Adipocyte (in vitro differentiated cells): ENCODE results near the gene SLC6A4.

Experiments used
- DNase-seq: peaks from one replicate; pipeline ENCODE4 v3.0.0-alpha.2; 2015; ENCODE audit warnings: low read depth
- H3K27me3 ChIP-seq: replicated peaks from 2 replicates; pipeline ENCODE4 v1.7.0; 2013; ENCODE audit warnings: mild to moderate bottlenecking, low read length, moderate library complexity; ENCODE audit not compliant: control insufficient read depth, insufficient read depth
- H3K36me3 ChIP-seq: 2 replicates; pipeline ENCODE4 v1.7.0; 2013; ENCODE audit warnings: low read length, mild to moderate bottlenecking, moderate library complexity; ENCODE audit not compliant: control insufficient read depth, insufficient read depth, severe bottlenecking
- H3K4me1 ChIP-seq: 2 replicates; pipeline ENCODE4 v1.7.0; 2013; ENCODE audit warnings: mild to moderate bottlenecking, low read length, moderate library complexity; ENCODE audit not compliant: control insufficient read depth, insufficient read depth
- H3K4me3 ChIP-seq: 2 replicates; pipeline ENCODE4 v1.7.0; 2013; ENCODE audit warnings: mild to moderate bottlenecking, low read length, moderate library complexity
- H3K9ac ChIP-seq: 2 replicates; pipeline ENCODE4 v1.7.0; 2013; ENCODE audit warnings: mild to moderate bottlenecking, low read length, moderate library complexity
- H3K9me3 ChIP-seq: 2 replicates; pipeline ENCODE4 v1.7.0; 2013; ENCODE audit warnings: mild to moderate bottlenecking, low read length, moderate library complexity; ENCODE audit not compliant: control insufficient read depth

The SLC6A4 gene

DNA sequence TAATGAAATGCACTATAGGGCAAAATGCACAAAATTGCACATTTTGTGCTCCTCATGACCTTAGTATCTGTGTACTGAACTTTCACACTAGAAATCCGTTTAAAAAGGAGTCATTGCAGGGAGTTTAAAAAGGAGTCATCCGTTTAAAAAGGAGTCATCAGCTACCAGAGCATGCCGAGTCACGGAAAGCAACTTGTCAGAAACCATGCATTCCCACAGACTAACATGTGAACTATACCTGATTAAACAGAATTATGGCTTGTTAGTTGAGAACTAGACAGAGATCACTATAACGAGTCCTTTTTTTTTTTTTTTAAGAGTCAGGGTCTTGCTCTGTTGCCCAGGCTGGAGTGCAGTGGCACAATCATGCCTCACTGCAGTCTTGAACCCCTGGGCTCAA is 35.9 kb downstream of the SLC6A4 start:
- H3K4me3 ChIP-seq: no peak overlapping the region
- H3K4me1 ChIP-seq: no peaks in the 10 kb centered on the region
- no peak overlapping the region for H3K9ac ChIP-seq
- no peak for DNase-seq
- no peaks in the 10 kb centered on the region for H3K36me3 ChIP-seq
- no peaks in the 10 kb centered on the region for H3K27me3 ChIP-seq
- H3K9me3 ChIP-seq: no peaks in the 10 kb centered on the region

- H3K4me1 ChIP-seq: no peaks in the 10 kb centered on the region
- no peaks in the 10 kb centered on the region for H3K27me3 ChIP-seq
- no peak overlapping the region for H3K9ac ChIP-seq
- H3K4me3 ChIP-seq: no peak overlapping the region
- no peak for DNase-seq
- no peaks in the 10 kb centered on the region for H3K36me3 ChIP-seq
- no peaks in the 10 kb centered on the region for H3K9me3 ChIP-seq
Measured at GRCh38 chr17:30197416-30197815, 38.1 kb downstream of the SLC6A4 start.

GRCh38 chr17:30196504-30196903 is 39.0 kb downstream of the SLC6A4 start:
- no peak for DNase-seq
- Histone ChIP-seq H3K4me3 (no peak overlapping the region), H3K9ac (no peak overlapping the region), H3K27me3 (no peaks in the 10 kb centered on the region), H3K9me3 (no peaks in the 10 kb centered on the region), H3K36me3 (no peaks in the 10 kb centered on the region), H3K4me1 (no peaks in the 10 kb centered on the region)

GRCh38 chr17:30191072-30191471 is 44.4 kb downstream of the SLC6A4 start:
- no peak overlapping the region for H3K4me3 ChIP-seq
- H3K36me3 ChIP-seq: peaks cover 6% of the 10 kb centered on the region
- no peak for DNase-seq

GRCh38 chr17:30188211-30188939 is 47.1 kb downstream of the SLC6A4 start:
- peaks cover 32% of the 10 kb centered on the region for H3K36me3 ChIP-seq
- no peak overlapping the region for H3K9ac ChIP-seq
- no peaks in the 10 kb centered on the region for H3K27me3 ChIP-seq
- H3K4me1 ChIP-seq: no peaks in the 10 kb centered on the region
- no peaks in the 10 kb centered on the region for H3K9me3 ChIP-seq
- H3K4me3 ChIP-seq: no peak overlapping the region
- no peak for DNase-seq

More at GRCh38 chr17:30191072-30191471, 44.4 kb downstream of the SLC6A4 start:
- Histone ChIP-seq H3K9me3 (no peaks in the 10 kb centered on the region), H3K4me1 (no peaks in the 10 kb centered on the region), H3K9ac (no peak overlapping the region), H3K27me3 (no peaks in the 10 kb centered on the region)

- H3K9ac ChIP-seq: no peak overlapping the region
- H3K36me3 ChIP-seq: peaks cover 37% of the 10 kb centered on the region
- peak; percentile 17 for DNase-seq
- no peak overlapping the region for H3K4me3 ChIP-seq
- no peaks in the 10 kb centered on the region for H3K4me1 ChIP-seq
- H3K9me3 ChIP-seq: no peaks in the 10 kb centered on the region
- H3K27me3 ChIP-seq: no peaks in the 10 kb centered on the region
Measured at GRCh38 chr17:30187573-30187972, 47.9 kb downstream of the SLC6A4 start.

DNA sequence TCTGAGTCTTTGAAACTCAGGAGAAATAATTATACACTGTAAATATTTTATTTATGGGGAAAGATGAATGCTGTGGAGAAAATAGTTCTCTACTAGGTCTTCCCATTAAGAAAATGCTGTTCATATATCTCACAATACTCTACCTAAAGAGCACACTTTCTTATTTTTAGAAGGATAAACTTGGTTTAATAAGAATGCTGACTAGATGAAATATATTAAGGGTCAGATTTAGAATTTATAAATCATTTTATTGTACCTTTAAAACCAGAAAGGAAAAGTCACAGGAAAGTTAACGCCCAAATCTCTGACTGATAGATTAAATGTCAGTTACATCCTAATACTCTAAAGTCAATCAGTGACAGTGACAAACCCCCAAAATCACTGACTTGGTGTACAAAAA is 48.7 kb downstream of the SLC6A4 start:
- Histone ChIP-seq H3K4me1 (no peaks in the 10 kb centered on the region), H3K27me3 (no peaks in the 10 kb centered on the region), H3K9me3 (no peaks in the 10 kb centered on the region), H3K9ac (no peak overlapping the region), H3K4me3 (no peak overlapping the region), H3K36me3 (peaks cover 44% of the 10 kb centered on the region)
- DNase-seq: no peak

GRCh38 chr17:30176855-30177254 is 58.6 kb downstream of the SLC6A4 start:
- Histone ChIP-seq H3K27me3 (no peaks in the 10 kb centered on the region), H3K4me3 (no peak overlapping the region), H3K4me1 (no peaks in the 10 kb centered on the region), H3K9me3 (no peaks in the 10 kb centered on the region), H3K9ac (no peak overlapping the region), H3K36me3 (peaks cover 83% of the 10 kb centered on the region)
- DNase-seq: no peak

DNA sequence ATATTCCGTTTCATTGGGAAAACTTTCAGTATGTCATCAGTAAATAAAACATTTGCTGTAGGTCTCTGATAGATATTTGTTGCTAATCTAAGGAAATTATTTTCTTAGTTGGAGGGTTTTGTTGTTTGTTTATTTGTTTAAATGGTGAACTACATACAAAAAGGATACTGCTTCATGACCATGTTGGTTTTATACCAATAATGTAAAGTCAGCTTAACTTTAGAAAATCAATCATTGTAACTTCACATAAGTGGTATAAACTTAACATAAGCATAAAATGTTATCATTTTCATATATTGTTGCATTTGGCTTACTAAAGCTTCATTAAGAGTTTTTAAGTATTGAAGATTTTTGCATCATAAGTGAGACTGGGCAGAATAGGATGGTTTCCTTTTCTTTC is 60.9 kb downstream of the SLC6A4 start:
- DNase-seq: no peak
- no peaks in the 10 kb centered on the region for H3K27me3 ChIP-seq
- no peaks in the 10 kb centered on the region for H3K4me1 ChIP-seq
- H3K9ac ChIP-seq: no peak overlapping the region
- peaks cover 68% of the 10 kb centered on the region for H3K36me3 ChIP-seq
- no peak overlapping the region for H3K4me3 ChIP-seq
- no peaks in the 10 kb centered on the region for H3K9me3 ChIP-seq

GRCh38 chr17:30173649-30174048 is 61.8 kb downstream of the SLC6A4 start:
- Histone ChIP-seq H3K4me3 (no peak overlapping the region), H3K36me3 (peaks cover 59% of the 10 kb centered on the region), H3K9me3 (no peaks in the 10 kb centered on the region), H3K27me3 (no peaks in the 10 kb centered on the region), H3K9ac (no peak overlapping the region), H3K4me1 (no peaks in the 10 kb centered on the region)
- DNase-seq: no peak

DNA sequence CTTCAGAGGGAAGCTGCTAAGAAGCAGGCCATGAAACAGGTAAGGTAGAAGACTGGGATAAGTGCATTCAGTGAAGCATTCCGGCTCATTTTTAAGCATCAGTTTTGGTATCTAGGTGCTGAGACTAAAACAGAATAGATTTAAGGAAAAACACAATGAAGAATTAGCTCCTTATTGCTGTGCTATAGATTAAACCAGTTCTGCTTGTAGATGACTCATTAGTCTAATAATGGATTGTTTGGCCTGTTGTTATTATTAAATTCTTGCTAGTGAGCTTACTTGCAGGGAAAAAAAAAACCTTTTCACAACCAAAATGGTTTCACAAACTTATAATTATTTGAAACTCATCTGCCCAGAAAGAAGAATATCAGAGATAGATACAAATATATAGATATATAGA is 62.9 kb downstream of the SLC6A4 start:
- Histone ChIP-seq H3K4me1 (no peaks in the 10 kb centered on the region), H3K9ac (no peak overlapping the region), H3K9me3 (no peaks in the 10 kb centered on the region), H3K36me3 (peaks cover 53% of the 10 kb centered on the region), H3K27me3 (no peaks in the 10 kb centered on the region), H3K4me3 (no peak overlapping the region)
- DNase-seq: no peak

- no peak overlapping the region for H3K9ac ChIP-seq
- H3K36me3 ChIP-seq: peaks cover 39% of the 10 kb centered on the region
- H3K4me1 ChIP-seq: no peaks in the 10 kb centered on the region
- no peaks in the 10 kb centered on the region for H3K9me3 ChIP-seq
- H3K4me3 ChIP-seq: no peak overlapping the region
- DNase-seq: no peak
- H3K27me3 ChIP-seq: no peaks in the 10 kb centered on the region
Measured at GRCh38 chr17:30170415-30170987, 65.0 kb downstream of the SLC6A4 start.
